Activated CD8-positive, alpha-beta T cell treated with anti-CD3 and anti-CD28 coated beads for 36 hours (primary cell): ENCODE measurements around the gene MBD3L3. TPM values are rescaled to one million over a fixed set of nuclear protein-coding genes. Genes with fewer than 3 reads are reported as not detected.
A peak's percentile ranks its signal among the peaks of the same experiment; 100 is the strongest.
"Not testable (repeated sequence)": the region's sequence is repeated elsewhere in the genome, so short reads cannot be mapped to it uniquely, and the experiment has no call there.

Source experiments
- ATAC-seq: fragments of 200-7000 bp; cut with Tn5 transposase; one replicate; pipeline ENCODE4 v1.10.0; 2021; ENCODE audit warnings: mild to moderate bottlenecking, moderate library complexity
- CTCF ChIA-PET: fragments of 350-600 bp; sonication (Branson Sonifier 250); formaldehyde crosslinking; loops from one replicate; lab custom pipeline; 2021; ENCODE audit warnings: antibody characterized with exemption; lab: Charles Lee
- POLR2A ChIA-PET: fragments of 350-600 bp; sonication (Branson Sonifier 250); formaldehyde crosslinking; loops from one replicate; lab custom pipeline; 2021; ENCODE audit warnings: antibody characterized with exemption; lab: Charles Lee
- DNase-seq: peaks from one replicate; pipeline ENCODE4 v3.0.0-alpha.2; 2020
- H3K27ac Mint-ChIP-seq: one replicate; pipeline ENCODE4 v1.8.0; 2021; ENCODE audit warnings: mild to moderate bottlenecking, mixed read lengths
- H3K27me3 Mint-ChIP-seq: one replicate; pipeline ENCODE4 v1.8.0; 2021; ENCODE audit warnings: mixed read lengths
- H3K36me3 Mint-ChIP-seq: one replicate; pipeline ENCODE4 v1.8.0; 2021; ENCODE audit warnings: low read depth, mixed read lengths
- H3K4me1 Mint-ChIP-seq: one replicate; pipeline ENCODE4 v1.8.0; 2021; ENCODE audit warnings: low read depth, mixed read lengths
- H3K4me3 Mint-ChIP-seq: one replicate; pipeline ENCODE4 v1.8.0; 2021; ENCODE audit warnings: mild to moderate bottlenecking, moderate library complexity, mixed read lengths
- H3K9me3 Mint-ChIP-seq: one replicate; pipeline ENCODE4 v1.8.0; 2021; ENCODE audit warnings: mixed read lengths
- CTCF ChIP-seq: fragments of 200-600 bp; IDR thresholded peaks from one replicate; pipeline ENCODE4 v1.8.0; 2022; ENCODE audit warnings: antibody characterized with exemption, mild to moderate bottlenecking
- intact Hi-C: fragments of 100-400 bp; cut with micrococcal nuclease; formaldehyde crosslinking; loops from one replicate; pipeline ENCODE4 v1.10.0; 2022
- total RNA-seq, 2 experiments: library from RNA; stranded (reverse); gene quantifications; one replicate each; pipeline ENCODE4 v1.2.3, GENCODE V29; 2021

MBD3L3 gene
- total RNA-seq, 2 experiments from 2014 or later, result not detected

- intact Hi-C loops, H3K9me3 Mint-ChIP-seq, POLR2A ChIA-PET, H3K36me3 Mint-ChIP-seq, H3K4me1 Mint-ChIP-seq, DNase-seq, H3K4me3 Mint-ChIP-seq, H3K27me3 Mint-ChIP-seq, H3K27ac Mint-ChIP-seq, ATAC-seq, CTCF ChIA-PET: not testable (repeated sequence)
Measured at GRCh38 chr19:7028790-7029189, 29.7 kb downstream of the MBD3L3 start.

- H3K36me3 Mint-ChIP-seq, H3K9me3 Mint-ChIP-seq, ATAC-seq, CTCF ChIA-PET, H3K27me3 Mint-ChIP-seq, intact Hi-C loops, POLR2A ChIA-PET, H3K4me1 Mint-ChIP-seq, H3K4me3 Mint-ChIP-seq, H3K27ac Mint-ChIP-seq, DNase-seq: not testable (repeated sequence)
Measured at GRCh38 chr19:7021331-7021730, 37.1 kb downstream of the MBD3L3 start, which contains the start of gene MBD3L2B. TSS of gene MBD3L2B (minus strand) at chr19:7021431. CDS start at chr19:7021397, 34 bp downstream.

- intact Hi-C loops, result no loop called here
- H3K4me1 Mint-ChIP-seq, result peaks cover 4% of the 10 kb centered on the region
- peaks cover 2% of the 10 kb centered on the region for H3K9me3 Mint-ChIP-seq
- no peak overlapping the region for H3K27ac Mint-ChIP-seq
- ChIA-PET POLR2A (no interaction called here), CTCF (no interaction called here)
- no peaks in the 10 kb centered on the region for H3K27me3 Mint-ChIP-seq
- no peak overlapping the region for H3K4me3 Mint-ChIP-seq
- no peak for DNase-seq
- no peaks in the 10 kb centered on the region for H3K36me3 Mint-ChIP-seq
- no peak for TF ChIP-seq CTCF
- ATAC-seq, result no peak
Measured at GRCh38 chr19:7018828-7019227, 39.6 kb downstream of the MBD3L3 start.

GRCh38 chr19:7013678-7014077 is 44.8 kb downstream of the MBD3L3 start:
- intact Hi-C loops, result no loop called here
- DNase-seq (peak; percentile 40), ATAC-seq (peak; percentile 64)
- Mint-ChIP-seq H3K4me1 (peaks cover 33% of the 10 kb centered on the region), H3K27ac (peak overlapping the region; percentile 55), H3K27me3 (no peaks in the 10 kb centered on the region), H3K9me3 (peaks cover 2% of the 10 kb centered on the region), H3K36me3 (peaks cover 3% of the 10 kb centered on the region), H3K4me3 (no peak overlapping the region)
- POLR2A ChIA-PET, result no interaction called here
- no peak for TF ChIP-seq CTCF
- CTCF ChIA-PET, result interaction anchor here (1.3 kb wide), 1 partner anchor 85 kb away, joined by 5 read pairs; no protein-coding TSS in a partner anchor

GRCh38 chr19:7010722-7011593 is 47.5 kb downstream of the MBD3L3 start:
- Mint-ChIP-seq H3K4me1 (peaks cover 42% of the 10 kb centered on the region), H3K27ac (peak overlapping the region; percentile 63), H3K27me3 (no peaks in the 10 kb centered on the region), H3K36me3 (peaks cover 3% of the 10 kb centered on the region), H3K4me3 (no peak overlapping the region), H3K9me3 (peaks cover 2% of the 10 kb centered on the region)
- ATAC-seq, result peak; percentile 82
- no peak for TF ChIP-seq CTCF
- POLR2A ChIA-PET, result no interaction called here
- peak; percentile 55 for DNase-seq
- CTCF ChIA-PET, result no interaction called here
- intact Hi-C loops, result no loop called here

- Mint-ChIP-seq H3K4me1 (peaks cover 32% of the 10 kb centered on the region), H3K36me3 (no peaks in the 10 kb centered on the region), H3K9me3 (no peaks in the 10 kb centered on the region), H3K27ac (no peak overlapping the region), H3K27me3 (no peaks in the 10 kb centered on the region), H3K4me3 (no peak overlapping the region)
- ChIA-PET CTCF (no interaction called here), POLR2A (no interaction called here)
- intact Hi-C loops, result no loop called here
- no peak for TF ChIP-seq CTCF
- DNase-seq (no peak), ATAC-seq (no peak)
Measured at GRCh38 chr19:7007859-7008258, 50.6 kb downstream of the MBD3L3 start.
